DMS53 (cell line): ENCODE measurements around the gene CDYL2.
"Not testable (repeated sequence)": the region's sequence is repeated elsewhere in the genome, so short reads cannot be mapped to it uniquely, and the experiment has no call there.

ENCODE experiments used
- DNase-seq: peaks from one replicate; lab custom pipeline; 2025; lab: John Stamatoyannopoulos, UW

Gene CDYL2

GRCh38 chr16:80804526-80805383 lies at the start of gene CDYL2:
Gene CDYL2 (minus strand): TSS chr16:80804598. CDS start chr16:80804173, 425 bp downstream.
- peak; percentile 78 for DNase-seq

GRCh38 chr16:80852261-80852872 lies 48.0 kb upstream of the CDYL2 start:
- DNase-seq = peak; percentile 50

GRCh38 chr16:80851831-80852230 lies 47.4 kb upstream of the CDYL2 start:
- no peak for DNase-seq

- DNase-seq = no peak
These were observed 46.4 kb upstream of the CDYL2 start for GRCh38 chr16:80850757-80851156.

GRCh38 chr16:80848862-80849261 lies 44.5 kb upstream of the CDYL2 start:
- DNase-seq = no peak

- DNase-seq = no peak
These were observed 42.3 kb upstream of the CDYL2 start for GRCh38 chr16:80846680-80847079.

- DNase-seq = no peak
These were observed 41.9 kb upstream of the CDYL2 start for GRCh38 chr16:80846275-80846674.

GRCh38 chr16:80844395-80844794 lies 40.0 kb upstream of the CDYL2 start:
- DNase-seq = no peak

GRCh38 chr16:80841231-80841630 lies 36.8 kb upstream of the CDYL2 start:
- DNase-seq = no peak

GRCh38 chr16:80837533-80838147 lies 33.2 kb upstream of the CDYL2 start:
- no peak for DNase-seq

GRCh38 chr16:80836846-80837245 lies 32.4 kb upstream of the CDYL2 start:
- DNase-seq = no peak

- DNase-seq = no peak
These were observed 31.8 kb upstream of the CDYL2 start for GRCh38 chr16:80836202-80836601.

GRCh38 chr16:80831039-80831438 lies 26.6 kb upstream of the CDYL2 start:
- DNase-seq = no peak

- no peak for DNase-seq
These were observed 24.1 kb upstream of the CDYL2 start for GRCh38 chr16:80828495-80828894.

GRCh38 chr16:80827007-80827406 lies 22.6 kb upstream of the CDYL2 start:
- no peak for DNase-seq

GRCh38 chr16:80825365-80825758 lies 21.0 kb upstream of the CDYL2 start:
- no peak for DNase-seq

- peak; percentile 72 for DNase-seq
These were observed 20.4 kb upstream of the CDYL2 start for GRCh38 chr16:80824623-80825364.

GRCh38 chr16:80819988-80820387 lies 15.6 kb upstream of the CDYL2 start:
- no peak for DNase-seq

GRCh38 chr16:80816356-80816755 lies 12.0 kb upstream of the CDYL2 start:
- DNase-seq = no peak

- not testable (repeated sequence) for DNase-seq
These were observed 10.9 kb upstream of the CDYL2 start for GRCh38 chr16:80815278-80815677.

GRCh38 chr16:80812593-80812992 lies 8.2 kb upstream of the CDYL2 start:
- no peak for DNase-seq

- DNase-seq = no peak
These were observed 5.0 kb upstream of the CDYL2 start for GRCh38 chr16:80809366-80809765.
